Spinal cord (tissue), 10 donors: ENCODE results near the gene SINHCAF. TPM values are rescaled to one million over a fixed set of nuclear protein-coding genes. Genes with fewer than 3 reads are reported as not detected.
A peak's percentile ranks its signal among the peaks of the same experiment; 100 is the strongest.
"Not testable (repeated sequence)": the region's sequence is repeated elsewhere in the genome, so short reads cannot be mapped to it uniquely, and the experiment has no call there.

Source experiments
- DNase-seq, 6 donors: peaks; one replicate each; pipeline versions ENCODE4 v3.0.0 to v3.0.0-alpha.2; 2013 to 2015; ENCODE audit warnings: low spot score in 6 of 6, low read depth in 4 of 6
- H3K27ac ChIP-seq: one replicate; pipeline ENCODE4 v1.5.1; 2013; ENCODE audit warnings: low read depth, low read length, control low read depth
- H3K27me3 ChIP-seq: one replicate; pipeline ENCODE4 v1.6.1; 2013; ENCODE audit warnings: low read length; ENCODE audit not compliant: control insufficient read depth, insufficient read depth
- H3K36me3 ChIP-seq: one replicate; pipeline ENCODE4 v1.6.1; 2013; ENCODE audit warnings: low read length; ENCODE audit not compliant: control insufficient read depth, insufficient read depth
- H3K4me1 ChIP-seq: one replicate; pipeline ENCODE4 v1.6.1; 2013; ENCODE audit warnings: low read length; ENCODE audit not compliant: control insufficient read depth, insufficient read depth
- H3K4me3 ChIP-seq: one replicate; pipeline ENCODE4 v1.5.1; 2013; ENCODE audit warnings: low read depth, low read length, control low read depth
- H3K9me3 ChIP-seq: one replicate; pipeline ENCODE4 v1.6.1; 2013; ENCODE audit warnings: low read length; ENCODE audit not compliant: control insufficient read depth, insufficient read depth
- WGBS: methylation state at CpG from one replicate; pipeline ENCODE4 v1.1.5; 2013; ENCODE audit warnings: missing lambda C conversion rate; ENCODE audit not compliant: insufficient coverage; 5-methylcytosine and 5-hydroxymethylcytosine counted together
- polyA plus RNA-seq, 2 donors: library from polyadenylated mRNA; unstranded; fragments of 120-200 nt; gene quantifications; one replicate each; pipeline ENCODE4 v1.2.1, GENCODE V29; 2013; ENCODE audit not compliant: insufficient read length in 2 of 2
- total RNA-seq, 2 donors: library from RNA; depleted of rRNA in 1 of 2; stranded (reverse); fragments of 120-200 nt in 1 of 2; fragments of >200 nt in 1 of 2; gene quantifications; one replicate each; pipeline versions ENCODE4 v1.2.3 to v1.2.4, GENCODE V29; 2013 to 2014
- donor health status: healthy.

Gene SINHCAF
- total and polyA plus RNA-seq, 4 donors = 19.2 to 29.9 (median 24.3) TPM

- Histone ChIP-seq H3K9me3 (no peaks in the 10 kb centered on the region), H3K4me1 (peaks cover 29% of the 10 kb centered on the region), H3K27me3 (no peaks in the 10 kb centered on the region), H3K36me3 (no peaks in the 10 kb centered on the region), H3K27ac (no peak overlapping the region), H3K4me3 (no peak overlapping the region)
- DNase-seq = peak in 4 of 6 donors; percentile 57 to 90 (median 72)
- 24% methylated on average over 8 of the region's 11 CpGs for WGBS
Observed at GRCh38 chr12:31238764-31239387, 87.1 kb downstream of the SINHCAF start.

GRCh38 chr12:31238333-31238732 is 87.6 kb downstream of the SINHCAF start:
- H3K36me3 ChIP-seq, H3K4me3 ChIP-seq, H3K9me3 ChIP-seq, H3K27me3 ChIP-seq, H3K27ac ChIP-seq, DNase-seq: not testable (repeated sequence)
- H3K4me1 ChIP-seq = peaks cover 33% of the 10 kb centered on the region
- 65% methylated on average over 5 of the region's 10 CpGs for WGBS

GRCh38 chr12:31236998-31237637 is 88.8 kb downstream of the SINHCAF start:
- no peak overlapping the region for H3K4me3 ChIP-seq
- peaks cover 33% of the 10 kb centered on the region for H3K4me1 ChIP-seq
- H3K27me3 ChIP-seq = no peaks in the 10 kb centered on the region
- H3K9me3 ChIP-seq = no peaks in the 10 kb centered on the region
- no peaks in the 10 kb centered on the region for H3K36me3 ChIP-seq
- WGBS = 73% methylated on average over 10 of the region's 11 CpGs
- no peak for DNase-seq
- H3K27ac ChIP-seq = no peak overlapping the region

- Histone ChIP-seq H3K4me1 (peaks cover 33% of the 10 kb centered on the region), H3K4me3 (no peak overlapping the region), H3K9me3 (no peaks in the 10 kb centered on the region), H3K36me3 (no peaks in the 10 kb centered on the region), H3K27ac (no peak overlapping the region), H3K27me3 (no peaks in the 10 kb centered on the region)
- DNase-seq = no peak
- 83% methylated on average over 9 of the region's 9 CpGs for WGBS
Observed at GRCh38 chr12:31235868-31236395, 90.0 kb downstream of the SINHCAF start.

GRCh38 chr12:31234955-31235867 is 90.7 kb downstream of the SINHCAF start:
- DNase-seq = peak in 4 of 6 donors; percentile 48 to 79 (median 64)
- Histone ChIP-seq H3K36me3 (no peaks in the 10 kb centered on the region), H3K9me3 (no peaks in the 10 kb centered on the region), H3K4me1 (peaks cover 33% of the 10 kb centered on the region), H3K27ac (peak overlapping the region; percentile 44), H3K4me3 (no peak overlapping the region), H3K27me3 (no peaks in the 10 kb centered on the region)
- 5% methylated on average over 9 of the region's 12 CpGs for WGBS

- Histone ChIP-seq H3K27ac (peak overlapping the region; percentile 44), H3K9me3 (no peaks in the 10 kb centered on the region), H3K27me3 (no peaks in the 10 kb centered on the region), H3K4me3 (no peak overlapping the region), H3K36me3 (no peaks in the 10 kb centered on the region), H3K4me1 (peaks cover 39% of the 10 kb centered on the region)
- DNase-seq = peak in 2 of 6 donors; percentile 16 to 48
- 36% methylated on average over 7 of the region's 14 CpGs for WGBS
Observed at GRCh38 chr12:31234053-31234840, 91.7 kb downstream of the SINHCAF start.

- Histone ChIP-seq H3K27ac (no peak overlapping the region), H3K4me1 (peaks cover 41% of the 10 kb centered on the region), H3K27me3 (no peaks in the 10 kb centered on the region), H3K9me3 (no peaks in the 10 kb centered on the region), H3K36me3 (no peaks in the 10 kb centered on the region), H3K4me3 (no peak overlapping the region)
- no peak for DNase-seq
- 90% methylated on average over 5 of the region's 5 CpGs for WGBS
Observed at GRCh38 chr12:31233061-31233730, 92.8 kb downstream of the SINHCAF start.

- DNase-seq = no peak
- no peak overlapping the region for H3K27ac ChIP-seq
- H3K4me3 ChIP-seq = no peak overlapping the region
- peaks cover 43% of the 10 kb centered on the region for H3K4me1 ChIP-seq
- no peaks in the 10 kb centered on the region for H3K36me3 ChIP-seq
- 84% methylated on average over 10 of the region's 11 CpGs for WGBS
- H3K27me3 ChIP-seq = no peaks in the 10 kb centered on the region
- H3K9me3 ChIP-seq = no peaks in the 10 kb centered on the region
Observed at GRCh38 chr12:31232361-31232965, 93.5 kb downstream of the SINHCAF start.
